HepG2 (cell line): Measurements from ENCODE around the gene SLC17A9. TPM values are rescaled to one million over a fixed set of nuclear protein-coding genes. Genes with fewer than 3 reads are reported as not detected.

Experiments
- CBX2 ChIP-seq, 2 experiments: fragments of 200-600 bp in 1 of 2; sonication (generic); formaldehyde crosslinking in 1 of 2; IDR thresholded peaks; 2 replicates each; pipeline versions ENCODE4 v1.7.0 to v1.8.1; 2018 to 2022; ENCODE audit warnings: low read depth in 2 of 2, low read length in 1 of 2, mild to moderate bottlenecking in 1 of 2, missing genetic modification reagents in 1 of 2
- EZH2 ChIP-seq: conservative IDR thresholded peaks from 2 replicates; pipeline ENCODE4 v1.6.1; 2012; ENCODE audit warnings: mild to moderate bottlenecking, low read depth, low read length, moderate library complexity
- FOXA1 ChIP-seq, 2 experiments: fragments of 450-650 bp in 1 of 2; sonication (generic) in 1 of 2; formaldehyde crosslinking in 1 of 2; IDR thresholded peaks; 2 replicates each; pipeline versions ENCODE4 v1.4.0 to v1.6.1; 2016 to 2020; ENCODE audit warnings: missing genetic modification reagents in 1 of 2
- GABPA ChIP-seq, 2 experiments: IDR thresholded peaks; 2 replicates each; pipeline ENCODE4 v1.6.1; 2011 to 2016; ENCODE audit warnings: low read depth in 2 of 2, low read length in 1 of 2, missing biosample characterization in 1 of 2, missing genetic modification characterization in 1 of 2
- KDM5A ChIP-seq: fragments of 200-600 bp; sonication (generic); IDR thresholded peaks from 2 replicates; pipeline ENCODE4 v1.7.0; 2018; ENCODE audit warnings: antibody characterized with exemption, mild to moderate bottlenecking, low read length, borderline replicate concordance
- POGZ ChIP-seq: sonication (generic); formaldehyde crosslinking; IDR thresholded peaks from 2 replicates; pipeline ENCODE4 v1.4.0; 2020; ENCODE audit warnings: mild to moderate bottlenecking, missing genetic modification reagents
- SNAI1 ChIP-seq: sonication (generic); formaldehyde crosslinking; IDR thresholded peaks from 2 replicates; pipeline ENCODE4 v1.5.0; 2020; ENCODE audit warnings: mild to moderate bottlenecking, missing genetic modification reagents, borderline replicate concordance
- TEAD2 ChIP-seq: sonication (generic); formaldehyde crosslinking; IDR thresholded peaks from 2 replicates; pipeline ENCODE4 v1.9.0; 2021; ENCODE audit warnings: missing genetic modification reagents
- TERF1 ChIP-seq: sonication (generic); formaldehyde crosslinking; IDR thresholded peaks from 2 replicates; pipeline ENCODE4 v1.8.0; 2022; ENCODE audit warnings: mild to moderate bottlenecking, missing genetic modification reagents, moderate library complexity
- YY1 ChIP-seq: IDR thresholded peaks from 2 replicates; pipeline ENCODE4 v1.6.1; 2011; ENCODE audit warnings: low read length, low read depth, moderate library complexity, mild to moderate bottlenecking; ENCODE audit not compliant: insufficient read depth, insufficient replicate concordance
- ZEB1 ChIP-seq: IDR thresholded peaks from 2 replicates; pipeline ENCODE4 v1.6.1; 2012; ENCODE audit warnings: mild to moderate bottlenecking, low read depth, inconsistent platforms; ENCODE audit not compliant: insufficient replicate concordance
- polyA plus RNA-seq, 8 experiments: library from polyadenylated mRNA; depleted of rRNA in 3 of 8; stranded (reverse) in 7 of 8; unstranded in 1 of 8; fragments of >200 nt; fragmentation: Illumina TruSeq in 4 of 8; extraction: Trizol in 4 of 8; gene quantifications; 2 replicates each; pipeline versions ENCODE4 v1.2.1 to v1.2.3, GENCODE V29; 2011 to 2016; ENCODE audit warnings: low read depth in 4 of 8, missing spikeins in 1 of 8, mixed read lengths in 1 of 8; ENCODE audit not compliant: insufficient read depth in 1 of 8
- total RNA-seq, 5 experiments: library from RNA; depleted of rRNA; stranded (reverse); fragments of >200 nt; fragmentation: Illumina TruSeq; extraction: Trizol; gene quantifications; 2 replicates each; pipeline ENCODE4 v1.2.3, GENCODE V29; 2016; ENCODE audit warnings: low read depth in 1 of 5
- TF ChIP-seq, protein P1 (sequence below): IDR thresholded peaks from 2 replicates; pipeline ENCODE4 v1.6.1; 2016; ENCODE audit warnings: missing genetic modification reagents, missing compliant biosample characterization

The SLC17A9 gene
- total and polyA plus RNA-seq, 2 of the 13 experiments (the other 11 are each of a cell fraction or from before 2014, with no cell fraction given), result 110 to 191 TPM

GRCh38 chr20:63009988-63010769 lies 57.7 kb downstream of the SLC17A9 start (continued):
- no peak for TF ChIP-seq CBX2 (IDR thresholded peaks at IDR 0.05; ENCODE audit: low read depth, low read length)
- 0 out of 2 replicates have a peak, but pooled peaks have one; percentile 41 for TF ChIP-seq CBX2 (CRISPR knock-in tag; IDR thresholded peaks at IDR 0.05; ENCODE audit: low read depth)
- TF ChIP-seq, protein P1, sequence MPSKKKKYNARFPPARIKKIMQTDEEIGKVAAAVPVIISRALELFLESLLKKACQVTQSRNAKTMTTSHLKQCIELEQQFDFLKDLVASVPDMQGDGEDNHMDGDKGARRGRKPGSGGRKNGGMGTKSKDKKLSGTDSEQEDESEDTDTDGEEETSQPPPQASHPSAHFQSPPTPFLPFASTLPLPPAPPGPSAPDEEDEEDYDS (CRISPR knock-in tag), result no peak
- peak; percentile 83; the same call in 1 of the 2 replicates for TF ChIP-seq EZH2
- no peak for TF ChIP-seq SNAI1 (CRISPR knock-in tag)
- TF ChIP-seq FOXA1 (IDR thresholded peaks at IDR 0.05), result no peak
- 0 out of 2 replicates have a peak, but pooled peaks have one; percentile 13 for TF ChIP-seq FOXA1 (CRISPR knock-in tag; IDR thresholded peaks at IDR 0.05)
- no peak for TF ChIP-seq ZEB1
- peak; percentile 42 for TF ChIP-seq YY1
- TF ChIP-seq POGZ, result no peak
- TF ChIP-seq TEAD2 (CRISPR knock-in tag), result no peak
- TF ChIP-seq KDM5A, result no peak
- no peak for TF ChIP-seq TERF1 (CRISPR knock-in tag)
- no peak for TF ChIP-seq GABPA (IDR thresholded peaks at IDR 0.05; ENCODE audit: low read depth, low read length)
- 0 out of 2 replicates have a peak, but pooled peaks have one; percentile 32 for TF ChIP-seq GABPA (CRISPR knock-in tag; IDR thresholded peaks at IDR 0.05; ENCODE audit: low read depth)
